Fibroblast of gingiva (primary cell): Measurements from ENCODE around the gene KLK1.

Experiments used
- DNase-seq: peaks from one replicate; pipeline ENCODE4 v3.0.0-alpha.2; 2011; ENCODE audit warnings: low read depth

The KLK1 gene

GRCh38 chr19:50835785-50836542 is 12.4 kb upstream of the KLK1 start:
- DNase-seq = peak; percentile 41

- DNase-seq = no peak
Observed at GRCh38 chr19:50835103-50835784, 11.7 kb upstream of the KLK1 start.

GRCh38 chr19:50833802-50834167 is 10.2 kb upstream of the KLK1 start:
- no peak for DNase-seq

GRCh38 chr19:50833117-50833801 is 9.7 kb upstream of the KLK1 start, which contains the start of gene KLK15:
TSS of gene KLK15 (minus strand) at chr19:50833574. CDS start at chr19:50831492, 2,082 bp downstream.
- DNase-seq = no peak

DNA sequence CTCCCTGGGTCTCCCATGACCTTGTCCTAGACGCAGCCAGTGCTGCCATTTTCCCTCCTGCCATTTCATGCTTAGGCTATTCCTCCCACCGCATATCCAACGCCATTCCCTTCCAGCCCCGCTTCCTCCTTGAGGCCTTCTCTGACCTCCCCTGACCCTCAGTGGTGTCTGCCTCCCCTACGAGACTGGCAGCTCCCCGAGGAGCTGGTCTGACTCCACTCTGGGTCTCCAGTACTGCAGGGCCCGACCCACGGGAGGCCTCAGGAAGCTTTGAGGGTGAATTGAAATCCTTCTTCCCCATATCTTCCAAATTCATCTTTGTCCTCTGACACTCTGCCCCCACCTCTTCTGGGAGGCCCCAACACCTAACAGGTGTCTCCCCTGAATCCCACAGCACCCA is 9.1 kb upstream of the KLK1 start:
- no peak for DNase-seq

GRCh38 chr19:50831026-50831396 is 7.4 kb upstream of the KLK1 start:
- DNase-seq = no peak

DNA sequence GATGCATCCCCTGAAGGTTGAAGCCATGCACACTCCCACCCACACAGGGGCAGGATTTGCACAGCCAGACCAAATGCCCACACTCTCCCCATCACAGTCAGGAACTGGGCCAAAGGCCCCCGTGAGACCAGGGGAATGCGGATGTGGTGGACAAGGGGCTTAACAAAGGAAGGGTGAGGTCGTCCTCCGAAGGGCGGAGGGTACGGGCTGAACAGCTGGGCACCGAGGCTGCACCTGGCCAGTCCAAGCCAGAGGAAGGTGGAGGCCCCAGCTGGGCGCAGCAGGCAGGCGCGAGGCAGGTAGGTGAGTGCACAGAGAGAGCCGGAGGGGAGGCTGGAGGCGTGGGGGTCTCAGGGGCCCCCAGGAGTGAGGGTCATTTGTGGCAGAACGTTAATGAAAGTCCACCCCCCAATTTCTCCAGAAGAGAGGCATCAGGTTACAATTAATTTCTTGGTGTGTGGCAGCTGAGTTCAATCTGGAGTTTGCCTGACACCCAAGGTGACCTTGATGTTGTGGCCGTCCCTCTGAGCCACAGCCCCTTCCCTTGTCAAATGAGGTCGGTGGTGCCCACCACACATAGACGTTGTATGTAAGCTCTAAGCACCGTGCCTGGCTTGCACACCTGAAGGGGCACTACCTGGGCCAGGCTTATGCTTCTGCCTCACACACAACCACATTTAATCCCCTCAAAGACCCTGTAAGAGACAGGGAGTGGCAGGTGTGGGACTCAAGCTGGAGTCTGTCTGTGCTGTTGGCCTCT is 6.9 kb upstream of the KLK1 start:
- DNase-seq = no peak

GRCh38 chr19:50829801-50830200 is 6.2 kb upstream of the KLK1 start:
- no peak for DNase-seq

DNA sequence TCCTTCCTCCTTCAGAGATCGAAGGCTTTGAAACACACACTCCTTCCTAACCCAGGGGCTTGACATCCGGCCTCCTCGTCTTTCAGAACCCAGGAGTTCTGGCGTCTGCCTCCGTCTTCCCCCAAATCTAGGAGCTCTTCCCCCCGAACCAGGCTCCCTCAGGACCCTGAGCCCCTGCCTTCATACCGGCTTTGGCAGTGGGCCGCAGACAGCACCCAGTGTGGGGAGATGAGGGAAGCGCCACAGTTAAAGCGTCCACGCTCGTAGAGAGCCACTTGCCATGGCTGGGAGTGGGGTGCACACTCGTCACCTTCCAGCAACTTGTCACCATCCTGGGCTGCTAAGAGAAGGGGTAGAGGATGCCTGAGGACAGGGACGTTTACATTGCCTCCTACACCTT is 3.9 kb upstream of the KLK1 start:
- no peak for DNase-seq

DNA sequence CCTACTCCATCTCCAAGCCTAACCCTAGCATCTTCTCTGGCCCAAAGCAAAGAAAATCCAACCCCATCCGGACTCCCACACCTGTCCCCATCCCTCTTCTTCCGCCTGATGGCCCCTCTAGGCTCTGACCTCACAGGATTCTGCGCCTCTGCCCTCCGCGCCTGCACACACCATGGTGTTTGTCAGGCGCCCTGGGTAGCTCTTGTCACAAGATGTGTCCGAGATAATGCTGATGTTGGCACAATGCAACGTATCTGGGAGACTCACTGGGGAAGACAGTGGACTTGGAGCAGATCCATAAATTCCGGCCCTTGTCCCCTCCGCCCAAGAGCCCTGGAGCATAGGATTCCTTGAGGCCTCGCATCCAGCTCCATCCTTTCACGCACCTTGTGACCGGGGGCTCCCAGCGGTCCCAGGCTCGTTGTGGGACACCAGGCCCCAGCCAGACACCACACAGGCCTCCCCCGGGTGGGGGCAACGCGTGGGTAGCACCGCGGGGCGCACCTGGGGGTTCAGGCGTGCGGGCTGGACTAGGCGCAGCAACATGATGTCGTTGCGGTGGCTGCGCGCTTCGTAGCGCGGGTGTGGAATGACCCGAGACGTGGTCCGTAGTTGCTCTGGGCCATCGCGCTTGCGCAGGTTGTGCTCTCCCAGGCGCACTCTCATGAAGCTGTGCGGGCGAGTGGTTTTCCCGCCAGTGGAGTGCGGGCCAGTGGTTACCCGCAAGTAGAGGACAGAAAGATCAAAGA is 3.1 kb upstream of the KLK1 start:
- DNase-seq = no peak

- DNase-seq = no peak
Observed at GRCh38 chr19:50822661-50823208, 852 bp downstream of the KLK1 start.

DNA sequence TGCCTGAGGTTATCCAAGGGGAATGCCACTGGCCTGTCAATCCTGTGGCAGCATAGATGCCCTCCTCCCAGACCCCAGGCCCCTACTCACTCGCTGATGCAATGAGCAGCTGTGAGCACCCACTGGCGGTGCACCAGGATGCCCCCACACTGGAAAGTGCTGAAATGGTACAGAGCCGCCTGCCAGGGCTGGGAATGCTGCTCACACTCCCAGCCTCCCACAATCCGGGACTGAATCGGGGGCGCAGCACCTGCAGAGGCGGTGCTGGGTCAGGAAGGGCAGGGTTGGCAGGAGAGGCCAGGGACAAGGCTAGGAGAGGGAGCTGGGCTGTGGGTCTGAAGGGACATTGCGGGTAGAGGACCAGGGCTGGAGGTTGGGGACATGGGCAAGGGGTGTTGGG is 2.0 kb downstream of the KLK1 start:
- DNase-seq = no peak

DNA sequence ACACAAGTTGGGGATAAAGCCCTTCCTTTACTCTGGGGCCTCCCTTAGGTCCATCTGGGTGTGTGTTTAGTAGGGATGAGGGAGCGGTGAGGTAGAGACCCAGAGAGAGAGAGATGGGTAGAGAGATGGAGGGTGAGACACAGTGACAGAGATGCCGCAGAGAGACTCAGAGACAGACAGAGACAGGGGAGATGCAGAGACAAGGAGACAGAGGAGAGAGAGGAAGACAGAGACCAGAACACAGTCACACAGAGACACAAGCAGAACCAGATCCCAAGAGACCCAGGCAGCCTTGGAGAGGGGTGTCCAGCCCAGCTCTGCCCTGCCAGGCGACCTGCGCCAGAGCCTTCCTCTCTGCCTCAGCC is 2.4 kb downstream of the KLK1 start:
- DNase-seq = no peak

GRCh38 chr19:50820549-50821247 is 2.9 kb downstream of the KLK1 start:
- DNase-seq = no peak

DNA sequence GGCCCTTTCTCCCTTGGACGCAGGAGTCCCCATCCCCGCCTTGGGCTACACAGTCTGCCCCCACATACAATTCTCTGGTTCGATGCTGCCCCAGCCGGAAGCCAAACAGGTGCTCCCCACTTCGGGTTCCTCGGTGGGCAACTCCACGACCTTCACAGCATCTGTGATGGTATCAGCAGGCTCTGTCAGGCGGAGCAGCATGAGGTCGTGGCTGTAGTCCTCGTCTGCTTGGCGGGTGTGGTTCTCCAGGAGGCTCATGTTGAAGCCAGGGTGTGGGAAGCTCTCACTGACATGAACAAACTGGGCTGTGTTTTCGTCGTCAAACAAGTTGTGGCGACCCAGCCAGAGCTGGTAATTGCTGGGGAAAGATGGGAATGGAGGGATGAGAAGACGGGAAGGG is 3.5 kb downstream of the KLK1 start:
- no peak for DNase-seq

GRCh38 chr19:50819636-50820035 is 4.0 kb downstream of the KLK1 start:
- no peak for DNase-seq

DNA sequence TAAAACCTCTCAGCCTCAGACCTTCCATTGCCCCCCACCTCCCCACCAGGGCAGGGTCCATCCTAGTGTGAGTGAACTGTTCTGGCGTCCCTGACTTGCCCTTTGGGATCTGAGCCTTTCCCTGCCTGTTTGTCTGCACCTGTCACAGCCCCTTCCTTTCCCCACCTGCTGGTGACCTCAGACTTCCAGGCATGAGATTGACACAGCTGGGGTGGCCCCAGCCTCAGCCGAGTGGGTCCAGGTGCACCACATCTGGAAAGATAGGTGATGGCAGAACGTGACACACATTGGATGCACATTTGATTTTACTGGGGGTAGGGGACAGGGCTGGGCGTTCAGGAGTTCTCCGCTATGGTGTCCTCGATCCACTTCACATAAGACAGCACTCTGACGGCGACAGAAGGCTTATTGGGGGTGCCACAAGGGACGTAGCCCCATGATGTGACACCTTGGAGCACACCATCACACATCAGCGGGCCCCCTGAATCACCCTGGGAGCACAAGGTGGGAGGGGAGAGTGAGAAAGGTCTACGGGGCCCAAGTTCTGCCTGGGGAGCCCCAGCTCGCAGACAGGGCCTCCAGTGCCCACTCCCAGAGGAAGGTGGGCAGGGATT is 4.6 kb downstream of the KLK1 start:
- DNase-seq = no peak

DNA sequence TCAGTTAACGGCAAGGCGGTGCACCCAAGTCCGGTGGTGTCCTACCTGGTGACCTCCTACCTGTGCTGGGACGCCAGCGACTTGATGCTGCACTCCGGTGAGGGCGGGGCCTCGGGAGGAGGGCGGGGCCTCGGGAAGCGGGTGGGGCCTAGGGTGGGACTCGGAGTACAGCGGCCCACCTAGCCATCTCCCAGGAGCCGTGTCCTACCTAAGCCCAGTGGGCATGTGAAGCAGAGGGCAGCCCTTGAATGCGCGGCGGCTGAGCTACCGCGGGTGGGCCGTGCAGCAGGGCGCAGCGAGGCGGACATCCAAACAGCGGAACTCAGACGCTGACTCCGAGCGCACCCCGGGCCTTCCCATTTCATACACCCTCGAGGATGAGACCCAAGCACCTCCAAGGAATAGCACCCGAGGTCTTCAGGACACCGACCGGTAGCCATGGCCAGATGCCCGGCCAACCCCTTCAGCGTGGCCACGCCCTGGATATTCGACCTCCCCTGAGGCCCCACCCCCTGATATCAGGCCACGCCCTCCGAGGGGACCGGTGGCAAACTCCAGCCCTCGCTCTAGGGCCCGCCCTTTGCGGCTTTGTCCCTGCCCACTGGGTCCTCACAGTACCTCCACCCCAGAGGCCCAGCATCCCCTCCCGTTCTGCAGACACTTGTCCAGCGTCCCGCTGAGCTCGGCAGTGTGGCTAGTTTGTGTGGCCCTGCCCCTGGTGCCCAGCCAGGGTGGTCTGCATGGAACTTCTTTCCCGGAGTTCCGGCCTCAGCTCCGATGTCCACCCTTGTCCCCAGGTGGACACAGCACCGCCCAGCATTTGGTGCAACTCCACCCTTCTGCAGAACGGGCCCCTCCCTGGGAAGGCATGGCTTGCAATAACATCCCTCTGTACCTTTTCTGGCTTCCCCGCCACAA is 5.4 kb downstream of the KLK1 start:
- no peak for DNase-seq

- DNase-seq = no peak
Observed at GRCh38 chr19:50815439-50815838, 8.1 kb downstream of the KLK1 start.
